K562 (cell line): ENCODE data around the gene CDKN2B. TPM values are rescaled to one million over a fixed set of nuclear protein-coding genes. Genes with fewer than 3 reads are reported as not detected.

Source experiments
- ATAC-seq: fragments of 200-7000 bp; cut with Tn5 transposase; 3 replicates; pipeline ENCODE4 v1.9.1; 2020; ENCODE audit warnings: moderate library complexity
- BruUV-seq: library from RNA; stranded (reverse); fragments of 400-500 nt; replicated peaks from 2 replicates; lab custom pipeline; 2021; lab: Mats Ljungman, UMichigan
- CTCF ChIA-PET: fragments of 300-600 bp; formaldehyde crosslinking; extraction: SDS; loops from one replicate; lab custom pipeline; 2021; ENCODE audit warnings: low intra/inter-chr PET ratio; lab: Yijun Ruan, JAX
- POLR2A ChIA-PET: fragments of 300-600, 350-650 bp; sonication (Branson Sonifier 250); formaldehyde crosslinking; extraction: SDS; loops from one replicate; lab custom pipeline; 2021; ENCODE audit warnings: antibody characterized with exemption, inconsistent platforms; lab: Yijun Ruan, JAX
- DNase-seq, 4 experiments: peaks; one replicate each; pipeline versions ENCODE4 v3.0.0 to v3.0.0-alpha.2; 2011 to 2018; ENCODE audit warnings: low spot score in 3 of 4, mixed read lengths in 3 of 4; ENCODE audit errors: extremely low read depth in 1 of 4
- FAIRE-seq: peaks from 2 replicates; lab custom pipeline; 2011; peaks lifted over from hg19 to GRCh38; lab: Jason Lieb, UNC
- H2AFZ ChIP-seq: 2 replicates; pipeline ENCODE4 v1.6.0; 2011; ENCODE audit warnings: low read depth, low read length, control low read depth, inconsistent platforms
- H3K27ac ChIP-seq: fragments of 200-600 bp; 3 replicates; pipeline ENCODE4 v1.8.0; 2011; ENCODE audit warnings: low read depth, mild to moderate bottlenecking, control low read depth, inconsistent platforms, low read length, moderate library complexity, mixed read lengths; ENCODE audit errors: extremely low read depth
- H3K27me3 ChIP-seq, 2 experiments: fragments of 300-600 bp in 1 of 2; 2 replicates in 1 of 2; 3 replicates in 1 of 2; pipeline versions ENCODE4 v1.6.0 to v1.8.0; 2011; ENCODE audit warnings: inconsistent platforms in 2 of 2, low read length in 2 of 2, mild to moderate bottlenecking in 1 of 2, mixed read lengths in 1 of 2, moderate library complexity in 1 of 2; ENCODE audit not compliant: control insufficient read depth in 2 of 2, insufficient read depth in 2 of 2
- H3K36me3 ChIP-seq: fragments of 300-600 bp; 3 replicates; pipeline ENCODE4 v1.8.0; 2011; ENCODE audit warnings: mild to moderate bottlenecking, low read length, inconsistent platforms; ENCODE audit not compliant: control insufficient read depth, insufficient read depth
- H3K4me1 ChIP-seq, 2 experiments: fragments of 200-600 bp in 1 of 2; replicated peaks in 1 of 2; 2 replicates in 1 of 2; 3 replicates in 1 of 2; pipeline versions ENCODE4 v1.5.1 to v1.8.0; 2011; ENCODE audit warnings: inconsistent platforms in 2 of 2, low read length in 2 of 2, mild to moderate bottlenecking in 1 of 2, mixed read lengths in 1 of 2, moderate library complexity in 1 of 2; ENCODE audit not compliant: control insufficient read depth in 2 of 2, insufficient read depth in 2 of 2
- H3K4me2 ChIP-seq: 2 replicates; pipeline ENCODE4 v1.6.1; 2011; ENCODE audit warnings: low read length, control low read depth, inconsistent platforms, mixed read lengths; ENCODE audit not compliant: insufficient read depth
- H3K4me3 ChIP-seq: fragments of 200-600 bp; sonication (generic), shearing (Covaris generic); 2 replicates; pipeline ENCODE4 v1.5.1; 2016; ENCODE audit warnings: control low read depth, inconsistent platforms
- H3K79me2 ChIP-seq: fragments of 200-600 bp; 3 replicates; pipeline ENCODE4 v1.8.0; 2011; ENCODE audit warnings: low read length, inconsistent platforms; ENCODE audit not compliant: control insufficient read depth, insufficient read depth
- H3K9ac ChIP-seq, 2 experiments: 2 replicates each; pipeline versions ENCODE4 v1.6.0 to v1.6.1; 2011; ENCODE audit warnings: low read depth in 2 of 2, low read length in 2 of 2, control low read depth in 1 of 2, inconsistent platforms in 1 of 2, mild to moderate bottlenecking in 1 of 2, mixed read lengths in 1 of 2; ENCODE audit not compliant: insufficient read depth in 1 of 2
- H3K9me1 ChIP-seq: one replicate; pipeline ENCODE4 v1.6.0; 2011; ENCODE audit warnings: inconsistent platforms, mild to moderate bottlenecking, low read length, moderate library complexity; ENCODE audit not compliant: control insufficient read depth, insufficient read depth
- H3K9me3 ChIP-seq: replicated peaks from 2 replicates; pipeline ENCODE4 v1.5.1; 2011; ENCODE audit warnings: low read depth, low read length, inconsistent platforms; ENCODE audit not compliant: control insufficient read depth, insufficient read depth
- H4K20me1 ChIP-seq: replicated peaks from 2 replicates; pipeline ENCODE4 v1.6.1; 2011; ENCODE audit warnings: low read length, inconsistent platforms, mixed read lengths; ENCODE audit not compliant: control insufficient read depth, insufficient read depth
- DDX20 ChIP-seq: fragments of 450-650 bp; IDR thresholded peaks from 2 replicates; pipeline ENCODE4 v1.6.1; 2016; ENCODE audit warnings: missing genetic modification characterization, low read depth, mild to moderate bottlenecking, missing compliant biosample characterization, moderate library complexity
- GTF3C2 ChIP-seq: IDR thresholded peaks from 3 replicates; pipeline ENCODE4 v1.6.1; 2011; ENCODE audit warnings: borderline replicate concordance, mild to moderate bottlenecking, moderate library complexity; ENCODE audit not compliant: insufficient read length; ENCODE audit errors: extremely low read depth
- PRPF4 ChIP-seq: fragments of 200-400 bp; formaldehyde crosslinking; IDR thresholded peaks from one replicate; pipeline ENCODE4 v1.6.1; 2017; ENCODE audit warnings: low read length, low read depth, mild to moderate bottlenecking; ENCODE audit not compliant: insufficient read depth, poor library complexity, severe bottlenecking
- TEAD2 ChIP-seq: fragments of 450-650 bp; IDR thresholded peaks from 2 replicates; pipeline ENCODE4 v1.6.1; 2016; ENCODE audit warnings: missing genetic modification characterization, control low read depth, missing compliant biosample characterization
- ZC3H4 ChIP-seq: sonication (generic); formaldehyde crosslinking; IDR thresholded peaks from 2 replicates; pipeline ENCODE4 v1.9.0; 2021; ENCODE audit warnings: missing genetic modification reagents, borderline replicate concordance
- ZC3H8 ChIP-seq: fragments of 450-650 bp; IDR thresholded peaks from 2 replicates; pipeline ENCODE4 v1.6.1; 2017
- WGBS: fragments of 100-300 bp; shearing (Covaris generic); methylation state at CpG from one replicate; pipeline ENCODE4 v1.1.6; 2016; ENCODE audit warnings: low coverage, mixed read lengths; ENCODE audit not compliant: insufficient coverage; ENCODE audit errors: missing lambda C conversion rate; 5-methylcytosine and 5-hydroxymethylcytosine counted together
- in situ Hi-C: fragments of 300-500 bp; cut with MboI; formaldehyde crosslinking; loops from 4 replicates; pipeline ENCODE4 v1.15.0; 2018; ENCODE audit warnings: inconsistent platforms, mixed read lengths
- intact Hi-C: fragments of 100-400 bp; cut with micrococcal nuclease; formaldehyde crosslinking; loops from 2 replicates; pipeline ENCODE4 v1.14.2; 2022
- polyA plus RNA-seq, 8 experiments: library from polyadenylated mRNA; depleted of rRNA in 4 of 8; stranded (reverse) in 5 of 8; unstranded in 3 of 8; fragments of >200 nt; fragmentation: Nextera tagmentation in 2 of 8; fragmentation: Illumina TruSeq in 1 of 8; extraction: Ambion mirVana in 2 of 8; extraction: Trizol in 1 of 8; gene quantifications; 2 replicates each; pipeline versions ENCODE4 v1.2.1 to v1.2.3, GENCODE V29; 2011 to 2014; ENCODE audit warnings: inconsistent platforms in 1 of 8, missing spikeins in 1 of 8
- total RNA-seq, 7 experiments: library from RNA; depleted of rRNA in 6 of 7; stranded (reverse); fragments of >200 nt in 6 of 7; fragmentation: Illumina TruSeq in 2 of 7; extraction: Trizol in 2 of 7; gene quantifications; 2 replicates each; pipeline versions ENCODE4 v1.2.1 to v1.2.3, GENCODE V29; 2011 to 2021; ENCODE audit warnings: low replicate concordance in 1 of 7

Gene CDKN2B
- total and polyA plus RNA-seq, 9 of the 15 experiments (the other 6 are each of a cell fraction or from before 2014, with no cell fraction given): not detected

GRCh38 chr9:21967702-21968101, 41.4 kb downstream of the CDKN2B start:
- WGBS: no CpG with 5 or more reads among the region's 10 CpGs
- CTCF ChIA-PET: no interaction called here
- no peak overlapping the region for H3K4me3 ChIP-seq
- H3K9ac ChIP-seq: no peak overlapping the region
- no peak for FAIRE-seq
- TF ChIP-seq ZC3H8 (no peak), DDX20 (no peak), ZC3H4 (no peak), GTF3C2 (no peak), PRPF4 (no peak), TEAD2 (tag) (no peak)
- TF ChIP-seq, all 486 proteins: peak for 0
- no peak overlapping the region for H3K27ac ChIP-seq
- no peaks in the 10 kb centered on the region for H3K9me3 ChIP-seq
- no peaks in the 10 kb centered on the region for H3K9me1 ChIP-seq
- H4K20me1 ChIP-seq: no peaks in the 10 kb centered on the region
- H3K36me3 ChIP-seq: no peaks in the 10 kb centered on the region
- no peaks in the 10 kb centered on the region for H3K4me1 ChIP-seq
- no peak overlapping the region for H2AFZ ChIP-seq
- no peaks in the 10 kb centered on the region for H3K27me3 ChIP-seq
- in situ Hi-C loops (no loop called here), intact Hi-C loops (no loop called here)
- no peaks in the 10 kb centered on the region for H3K79me2 ChIP-seq
- DNase-seq (no peak), ATAC-seq (no peak)
- no peak overlapping the region for H3K4me2 ChIP-seq
- POLR2A ChIA-PET: no interaction called here
- no TSS peak for BruUV-seq
